ENCODE results near the gene MOSPD3.

The MOSPD3 gene

GRCh38 chr7:100591596-100591995 is 20.7 kb upstream of the MOSPD3 start:
- DNase-seq (ENCODE audit: low read depth) = no peak

DNA sequence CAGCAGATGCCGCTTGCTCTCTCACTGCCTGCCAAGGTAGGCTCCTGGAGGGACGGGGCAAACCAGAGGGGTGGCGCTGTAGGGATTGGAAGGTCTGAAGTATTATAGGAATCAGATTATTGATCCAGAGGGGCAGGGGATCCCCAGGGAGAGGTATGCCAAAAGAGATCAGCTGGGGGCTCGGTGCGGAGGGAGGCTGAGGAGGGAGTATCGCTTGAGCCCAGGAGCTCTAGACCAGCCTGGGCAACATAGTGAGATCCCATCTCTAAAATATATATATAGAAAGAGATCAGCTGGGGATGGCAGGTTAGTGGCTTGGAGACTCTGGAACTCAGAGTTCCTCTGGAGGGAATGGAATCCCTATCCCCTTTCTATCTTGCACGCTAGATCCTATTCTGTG is 17.2 kb upstream of the MOSPD3 start:
- no peak for DNase-seq (ENCODE audit: low read depth)

DNA sequence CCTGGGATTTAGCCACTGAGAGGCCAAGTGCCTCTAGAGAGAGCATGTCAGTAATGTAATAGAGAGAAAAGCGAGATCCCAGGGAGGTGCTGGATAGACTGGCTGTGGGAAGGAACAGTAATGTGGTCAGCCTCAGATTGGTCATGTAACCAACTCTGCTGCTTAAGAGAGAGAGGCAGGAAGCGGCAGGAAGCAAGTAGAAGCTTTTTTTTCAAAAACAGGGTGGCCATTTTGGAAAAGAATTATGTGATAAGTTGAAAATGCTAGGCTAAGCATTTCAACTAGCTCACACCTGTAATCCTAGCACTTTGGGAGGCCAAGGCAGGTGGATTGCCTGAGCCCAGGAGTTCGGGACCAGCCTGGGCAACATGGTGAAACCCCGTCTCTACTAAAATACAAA is 13.9 kb upstream of the MOSPD3 start:
- no peak for DNase-seq (ENCODE audit: low read depth)

GRCh38 chr7:100599911-100600729 is 12.2 kb upstream of the MOSPD3 start:
- DNase-seq (ENCODE audit: low read depth) = no peak

- DNase-seq (ENCODE audit: low read depth) = no peak
Observed at GRCh38 chr7:100600730-100601038, 11.7 kb upstream of the MOSPD3 start.

DNA sequence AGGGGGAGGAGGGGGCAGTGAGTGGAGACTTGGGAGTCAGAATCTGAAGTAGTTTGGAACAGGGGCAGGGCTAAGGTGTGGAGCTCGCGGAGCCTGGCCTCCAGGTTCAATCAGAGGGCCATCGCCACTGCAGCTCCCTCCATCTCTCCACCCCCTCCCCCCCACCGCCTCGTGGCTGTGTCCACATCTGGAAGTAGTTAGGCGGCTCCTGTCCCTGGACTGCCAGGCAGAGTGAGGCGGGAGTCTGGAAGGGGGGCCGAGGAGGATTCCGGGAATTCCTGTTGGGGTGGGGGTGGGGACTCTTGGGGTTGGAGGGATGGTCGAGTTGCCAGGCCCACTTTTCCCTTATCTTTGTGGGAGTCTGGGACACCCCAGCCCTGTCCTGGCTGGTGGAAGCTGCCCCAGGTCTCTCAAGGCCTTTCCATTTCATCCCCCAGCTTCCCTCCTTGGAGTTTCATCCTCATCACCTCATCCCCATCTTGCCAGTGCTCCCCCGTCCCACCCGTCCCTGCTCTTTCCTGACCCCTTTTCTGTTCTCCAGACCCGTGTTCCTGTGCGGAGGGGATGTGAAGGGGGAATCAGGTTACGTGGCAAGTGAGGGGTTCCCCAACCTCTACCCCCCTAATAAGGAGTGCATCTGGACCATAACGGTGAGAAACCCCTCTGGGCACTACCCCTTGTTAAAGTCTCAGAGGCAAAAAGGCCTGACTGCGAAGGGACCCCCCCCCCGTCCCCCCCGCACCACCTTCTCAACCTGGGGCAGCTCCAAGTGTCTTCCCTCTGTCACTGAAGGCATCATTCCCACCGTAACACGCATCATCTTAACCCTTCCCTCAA is 9.2 kb upstream of the MOSPD3 start:
- peak; percentile 83 for DNase-seq (ENCODE audit: low read depth)

- DNase-seq (ENCODE audit: low read depth) = no peak
Observed at GRCh38 chr7:100603726-100604027, 8.7 kb upstream of the MOSPD3 start.

GRCh38 chr7:100604028-100604975 is 8.0 kb upstream of the MOSPD3 start:
- peak; percentile 61 for DNase-seq (ENCODE audit: low read depth)

GRCh38 chr7:100604976-100605911 is 7.1 kb upstream of the MOSPD3 start:
- DNase-seq (ENCODE audit: low read depth) = no peak

DNA sequence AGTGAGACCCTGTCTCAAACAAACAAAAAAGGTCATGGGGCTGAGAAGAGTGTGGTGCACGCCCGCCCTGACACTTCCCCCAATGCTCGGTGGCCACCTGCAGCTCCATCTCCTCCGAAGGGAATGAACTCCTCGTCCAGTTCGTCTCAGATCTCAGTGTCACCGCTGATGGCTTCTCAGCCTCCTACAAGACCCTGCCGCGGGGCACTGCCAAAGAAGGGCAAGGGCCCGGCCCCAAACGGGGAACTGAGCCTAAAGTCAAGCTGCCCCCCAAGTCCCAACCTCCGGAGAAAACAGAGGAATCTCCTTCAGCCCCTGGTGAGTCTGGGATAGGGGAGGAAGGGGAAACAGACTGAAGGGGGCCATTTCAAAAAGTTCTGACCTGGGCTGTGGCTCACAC is 6.0 kb upstream of the MOSPD3 start:
- DNase-seq (ENCODE audit: low read depth) = no peak

DNA sequence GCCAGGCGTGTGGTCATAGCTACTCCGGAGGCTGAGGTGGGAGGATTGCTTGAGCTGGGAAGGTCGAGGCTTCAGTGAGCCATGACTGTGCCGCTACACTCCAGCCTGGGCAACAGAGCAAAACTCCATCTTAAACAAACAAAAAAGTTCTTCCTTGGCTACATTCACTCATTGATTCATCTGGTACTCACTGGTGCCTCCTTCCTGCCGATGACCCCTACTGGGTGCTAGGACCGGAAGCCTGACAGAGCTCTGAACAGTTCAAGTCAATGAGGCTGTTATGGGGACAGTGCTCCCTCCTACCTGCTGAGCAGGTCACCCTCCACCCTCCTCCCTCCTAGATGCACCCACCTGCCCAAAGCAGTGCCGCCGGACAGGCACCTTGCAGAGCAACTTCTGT is 5.2 kb upstream of the MOSPD3 start:
- no peak for DNase-seq (ENCODE audit: low read depth)

GRCh38 chr7:100609958-100610357 is 2.4 kb upstream of the MOSPD3 start:
- no peak for DNase-seq (ENCODE audit: low read depth)

- DNase-seq (ENCODE audit: low read depth) = no peak
Observed at GRCh38 chr7:100612730-100613390, 520 bp downstream of the MOSPD3 start.

- DNase-seq (ENCODE audit: low read depth) = no peak
Observed at GRCh38 chr7:100613412-100614175, 1.3 kb downstream of the MOSPD3 start.

DNA sequence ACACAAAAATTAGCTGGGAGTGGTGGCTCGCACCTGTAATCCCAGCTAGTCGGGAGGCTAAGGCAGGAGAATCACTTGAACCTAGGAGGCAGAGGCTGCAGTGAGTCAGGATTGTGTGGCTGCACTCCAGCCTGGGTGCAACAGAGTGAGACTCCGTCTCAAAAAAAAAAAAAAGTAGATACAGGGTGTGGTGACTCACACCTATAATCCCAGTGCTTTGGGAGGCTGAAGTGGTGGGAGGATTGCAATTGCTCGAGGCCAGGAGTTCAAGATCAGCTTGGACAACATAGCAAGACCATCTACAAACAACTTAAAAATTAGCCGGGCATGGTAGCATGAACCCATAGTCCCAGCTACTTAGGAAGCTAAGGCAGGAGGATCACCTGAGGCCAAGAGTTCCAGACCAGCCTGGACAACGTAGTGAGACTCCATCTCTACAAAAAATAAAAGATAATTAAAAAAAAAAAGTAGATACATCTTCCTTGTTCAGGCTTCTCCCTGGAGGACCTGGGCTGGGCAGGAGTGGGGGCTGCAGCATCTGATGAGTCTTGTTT is 2.0 kb downstream of the MOSPD3 start:
- DNase-seq (ENCODE audit: low read depth) = no peak

DNA sequence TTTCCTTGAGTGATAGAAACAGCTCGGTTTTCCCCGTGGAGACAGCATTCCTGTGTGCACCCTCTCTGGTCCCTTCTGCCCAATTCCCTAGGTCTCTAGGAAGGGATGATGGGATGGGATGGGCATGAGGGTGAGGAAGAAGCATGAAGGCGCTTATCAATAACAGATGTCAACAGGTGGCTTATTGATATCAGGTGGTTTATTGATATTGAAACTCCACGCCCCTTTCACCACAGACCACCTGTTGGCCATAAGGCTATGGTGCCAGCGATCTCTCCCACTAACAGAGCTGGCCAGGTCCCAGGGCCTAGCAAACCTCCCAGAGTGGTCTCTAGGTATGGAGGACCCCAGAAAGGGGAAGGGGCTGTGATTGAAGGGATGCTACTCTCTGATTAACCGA is 7.9 kb downstream of the MOSPD3 start:
- DNase-seq (ENCODE audit: low read depth) = no peak

GRCh38 chr7:100620804-100621203 is 8.5 kb downstream of the MOSPD3 start:
- DNase-seq (ENCODE audit: low read depth) = no peak

DNA sequence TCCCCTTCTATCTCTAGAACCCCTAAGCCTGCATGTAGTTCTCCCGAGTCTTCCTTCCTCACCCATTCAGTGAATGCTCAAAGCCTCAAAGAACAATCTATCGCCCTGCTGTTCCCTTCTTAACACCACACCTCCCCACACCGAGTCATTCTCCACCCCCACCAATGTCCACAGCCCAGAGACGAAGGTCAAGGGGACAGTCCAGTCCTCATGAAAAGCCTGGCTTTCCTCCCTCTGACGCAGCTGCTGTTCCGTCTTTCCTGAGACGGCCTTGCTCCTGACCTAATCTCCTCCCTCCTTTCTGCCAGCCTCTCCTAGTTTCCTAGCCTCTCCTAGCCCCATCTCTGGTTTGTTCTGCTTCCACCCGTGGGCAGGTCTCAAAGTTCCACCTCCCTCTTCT is 9.2 kb downstream of the MOSPD3 start:
- no peak for DNase-seq (ENCODE audit: low read depth)

GRCh38 chr7:100623951-100624824 is 11.8 kb downstream of the MOSPD3 start:
- DNase-seq (ENCODE audit: low read depth) = no peak

Measured in fibroblast of the conjunctiva (primary cell).